H9 (cell line): ENCODE data around the gene MARS1. TPM values are rescaled to one million over a fixed set of nuclear protein-coding genes. Genes with fewer than 3 reads are reported as not detected.

Experiments used
- DNase-seq: peaks from one replicate; pipeline ENCODE4 v3.0.0-alpha.2; 2017
- H2AFZ ChIP-seq: one replicate; pipeline ENCODE4 v1.6.1; 2013; ENCODE audit warnings: mild to moderate bottlenecking, low read length, control low read depth, moderate library complexity
- H2AK5ac ChIP-seq: 2 replicates; pipeline ENCODE4 v1.6.1; 2013; ENCODE audit warnings: low read length, control low read depth, mixed read lengths; ENCODE audit not compliant: insufficient read length
- H2BK120ac ChIP-seq: one replicate; pipeline ENCODE4 v1.6.1; 2013; ENCODE audit warnings: low read depth, mild to moderate bottlenecking, low read length, control low read depth, inconsistent platforms; ENCODE audit not compliant: poor library complexity, severe bottlenecking
- H2BK12ac ChIP-seq: 2 replicates; pipeline ENCODE4 v1.6.1; 2013; ENCODE audit warnings: low read length, control low read depth, mixed read lengths, low read depth; ENCODE audit not compliant: insufficient read length
- H2BK15ac ChIP-seq: 2 replicates; pipeline ENCODE4 v1.6.1; 2013; ENCODE audit warnings: low read depth, low read length, control low read depth
- H2BK20ac ChIP-seq: one replicate; pipeline ENCODE4 v1.6.1; 2013; ENCODE audit warnings: low read depth, mild to moderate bottlenecking, low read length, control low read depth, inconsistent platforms; ENCODE audit not compliant: poor library complexity, severe bottlenecking
- H2BK5ac ChIP-seq: 2 replicates; pipeline ENCODE4 v1.6.1; 2013; ENCODE audit warnings: low read length, control low read depth, mixed read lengths; ENCODE audit not compliant: insufficient read length
- H3K14ac ChIP-seq: 2 replicates; pipeline ENCODE4 v1.6.1; 2013; ENCODE audit warnings: low read length, control low read depth; ENCODE audit not compliant: insufficient read depth
- H3K18ac ChIP-seq: 2 replicates; pipeline ENCODE4 v1.6.1; 2013; ENCODE audit warnings: low read depth, mild to moderate bottlenecking, mixed read lengths, low read length, control low read depth; ENCODE audit not compliant: insufficient read length
- H3K23ac ChIP-seq: 2 replicates; pipeline ENCODE4 v1.6.1; 2013; ENCODE audit warnings: low read length, control low read depth, mixed read lengths, low read depth; ENCODE audit not compliant: insufficient read length
- H3K23me2 ChIP-seq: 2 replicates; pipeline ENCODE4 v1.6.1; 2013; ENCODE audit warnings: low read depth, mild to moderate bottlenecking, mixed read lengths, low read length, control low read depth; ENCODE audit not compliant: insufficient read length, poor library complexity, severe bottlenecking
- H3K27ac ChIP-seq: 2 replicates; pipeline ENCODE4 v1.5.1; 2013; ENCODE audit warnings: low read length, control low read depth, mixed read lengths, low read depth; ENCODE audit not compliant: insufficient read length
- H3K27me3 ChIP-seq: 2 replicates; pipeline ENCODE4 v1.6.1; 2013; ENCODE audit warnings: low read length, control low read depth, inconsistent platforms; ENCODE audit not compliant: insufficient read depth
- H3K4ac ChIP-seq: 2 replicates; pipeline ENCODE4 v1.6.1; 2013; ENCODE audit warnings: low read depth, mild to moderate bottlenecking, control low read depth, inconsistent platforms, low read length, moderate library complexity
- H3K4me1 ChIP-seq: 2 replicates; pipeline ENCODE4 v1.6.1; 2013; ENCODE audit warnings: low read length, control low read depth, inconsistent platforms; ENCODE audit not compliant: insufficient read depth
- H3K4me2 ChIP-seq: 2 replicates; pipeline ENCODE4 v1.6.1; 2013; ENCODE audit warnings: low read length, control low read depth, mixed read lengths; ENCODE audit not compliant: insufficient read length, insufficient read depth
- H3K56ac ChIP-seq: 2 replicates; pipeline ENCODE4 v1.6.1; 2013; ENCODE audit warnings: low read depth, mild to moderate bottlenecking, mixed read lengths, low read length, control low read depth; ENCODE audit not compliant: insufficient read length
- H3K79me1 ChIP-seq: 2 replicates; pipeline ENCODE4 v1.6.1; 2013; ENCODE audit warnings: low read depth, mild to moderate bottlenecking, moderate library complexity, low read length, control low read depth, inconsistent platforms; ENCODE audit not compliant: insufficient read depth, poor library complexity, severe bottlenecking
- H3K79me2 ChIP-seq: 2 replicates; pipeline ENCODE4 v1.6.1; 2013; ENCODE audit warnings: low read length, control low read depth, inconsistent platforms; ENCODE audit not compliant: insufficient read depth
- H3K9ac ChIP-seq: 2 replicates; pipeline ENCODE4 v1.6.1; 2013; ENCODE audit warnings: low read length, control low read depth, mixed read lengths; ENCODE audit not compliant: insufficient read length; ENCODE audit errors: extremely low read depth
- H3K9me3 ChIP-seq: one replicate; pipeline ENCODE4 v1.6.1; 2013; ENCODE audit warnings: low read depth, low read length, inconsistent platforms; ENCODE audit not compliant: control insufficient read depth
- H3T11ph ChIP-seq: one replicate; pipeline ENCODE4 v1.6.1; 2013; ENCODE audit warnings: mild to moderate bottlenecking, low read length, control low read depth, inconsistent platforms
- H4K20me1 ChIP-seq: one replicate; pipeline ENCODE4 v1.6.1; 2013; ENCODE audit not compliant: control insufficient read depth, insufficient read length, insufficient read depth
- H4K5ac ChIP-seq: 2 replicates; pipeline ENCODE4 v1.6.1; 2013; ENCODE audit warnings: low read depth, mild to moderate bottlenecking, mixed read lengths, low read length, control low read depth; ENCODE audit not compliant: insufficient read length
- H4K8ac ChIP-seq: replicated peaks from 2 replicates; pipeline ENCODE4 v1.6.1; 2013; ENCODE audit warnings: low read length, control low read depth, mixed read lengths, low read depth; ENCODE audit not compliant: insufficient read length
- H4K91ac ChIP-seq: 2 replicates; pipeline ENCODE4 v1.6.1; 2013; ENCODE audit warnings: low read depth, mild to moderate bottlenecking, moderate library complexity, mixed read lengths, low read length, control low read depth; ENCODE audit not compliant: insufficient read length
- H3K27ac Mint-ChIP-seq, 3 experiments: 2 replicates in 2 of 3; 3 replicates in 1 of 3; pipeline ENCODE4 v1.8.0; 2020 to 2021; ENCODE audit warnings: mixed read lengths in 3 of 3, mild to moderate bottlenecking in 1 of 3, moderate library complexity in 1 of 3
- H3K27me3 Mint-ChIP-seq: 2 replicates; pipeline ENCODE4 v1.8.0; 2021; ENCODE audit warnings: low read depth, mild to moderate bottlenecking, moderate library complexity, mixed read lengths
- H3K36me3 Mint-ChIP-seq, 3 experiments: 2 replicates in 2 of 3; 3 replicates in 1 of 3; pipeline ENCODE4 v1.8.0; 2020 to 2021; ENCODE audit warnings: low read depth in 3 of 3, mixed read lengths in 3 of 3; ENCODE audit not compliant: insufficient read depth in 1 of 3
- H3K4me1 Mint-ChIP-seq, 2 experiments: 2 replicates each; pipeline ENCODE4 v1.8.0; 2020; ENCODE audit warnings: mixed read lengths in 2 of 2
- H3K4me3 Mint-ChIP-seq, 2 experiments: 2 replicates in 1 of 2; 3 replicates in 1 of 2; pipeline ENCODE4 v1.8.0; 2020 to 2021; ENCODE audit warnings: mild to moderate bottlenecking in 2 of 2, mixed read lengths in 2 of 2, moderate library complexity in 1 of 2
- H3K9me3 Mint-ChIP-seq, 2 experiments: 2 replicates in 1 of 2; 3 replicates in 1 of 2; pipeline ENCODE4 v1.8.0; 2020; ENCODE audit warnings: mild to moderate bottlenecking in 2 of 2, mixed read lengths in 2 of 2, moderate library complexity in 1 of 2
- CTCF ChIP-seq: fragments of 200-600 bp; sonication (generic); conservative IDR thresholded peaks from 3 replicates; pipeline ENCODE4 v1.8.0; 2021; ENCODE audit warnings: antibody characterized with exemption, mild to moderate bottlenecking
- WGBS: extraction: QIAGEN DNeasy Blood & Tissue Kit; methylation state at CpG from one replicate; pipeline ENCODE4 v1.1.7; 2013; ENCODE audit warnings: missing lambda C conversion rate, low lambda C conversion rate, mixed read lengths; ENCODE audit not compliant: insufficient read length; ENCODE audit errors: extremely low coverage; 5-methylcytosine and 5-hydroxymethylcytosine counted together
- total RNA-seq: library from RNA; stranded (reverse); gene quantifications from 2 replicates; pipeline ENCODE4 v1.2.1, GENCODE V29; 2021

Gene MARS1
- total RNA-seq, 1 experiment from 2014 or later, result 368 TPM

GRCh38 chr12:57518920-57519795 lies 31.3 kb downstream of the MARS1 start:
- no peak overlapping the region for H2BK15ac ChIP-seq
- no peak overlapping the region for H4K8ac ChIP-seq
- Mint-ChIP-seq H3K4me1 (peaks cover 33 to 40% of the 10 kb centered on the region in 2 experiments), H3K4me3 (peak overlapping the region; percentile 93 to 96), H3K9me3 (no peaks in the 10 kb centered on the region), H3K27ac (peak overlapping the region; percentile 88 to 99 (median 90)), H3K27me3 (no peaks in the 10 kb centered on the region; the same call in 1 of the 2 replicates), H3K36me3 (peaks cover 40 to 55% (median 54%) of the 10 kb centered on the region in 3 experiments)
- H3K4me1 ChIP-seq, result peaks cover 3% of the 10 kb centered on the region; the same call in 1 of the 2 replicates
- no peak overlapping the region for H3K23ac ChIP-seq
- no peak overlapping the region for H2AK5ac ChIP-seq
- H3K14ac ChIP-seq, result peak overlapping the region; percentile 72; the same call in 1 of the 2 replicates
- H3K56ac ChIP-seq, result no peak overlapping the region
- no peaks in the 10 kb centered on the region for H3K27me3 ChIP-seq
- H3K79me2 ChIP-seq, result 0 out of 2 replicates have a peak, but pooled peaks cover 1% of the 10 kb centered on the region
- H4K5ac ChIP-seq, result no peak overlapping the region
- peak overlapping the region; percentile 94 for H3K9ac ChIP-seq
- H3K9me3 ChIP-seq, result no peaks in the 10 kb centered on the region
- no peaks in the 10 kb centered on the region for H3K79me1 ChIP-seq
- H4K20me1 ChIP-seq, result no peaks in the 10 kb centered on the region
- no peak overlapping the region for H3K4ac ChIP-seq
- no peak overlapping the region for H3K18ac ChIP-seq
- peaks cover 22% of the 10 kb centered on the region for H3K23me2 ChIP-seq
- no peak overlapping the region for H3T11ph ChIP-seq
- no peak overlapping the region for H2BK120ac ChIP-seq
- no peak overlapping the region for H2BK5ac ChIP-seq
- H2BK20ac ChIP-seq, result no peak overlapping the region
- no peak overlapping the region for H4K91ac ChIP-seq
- no peak for TF ChIP-seq CTCF
- no peak for DNase-seq
- peak overlapping the region; percentile 87 for H3K4me2 ChIP-seq
- H2AFZ ChIP-seq, result no peak overlapping the region
- WGBS, result no CpG with 5 or more reads among the region's 7 CpGs
- H2BK12ac ChIP-seq, result no peak overlapping the region
- peak overlapping the region; percentile 90 for H3K27ac ChIP-seq
